Aorta (tissue), 5 donors: Measurements from ENCODE around the gene CROCC2. TPM values are rescaled to one million over a fixed set of nuclear protein-coding genes. Genes with fewer than 3 reads are reported as not detected.

Experiments
- ATAC-seq: fragments of 200-7000 bp; cut with Tn5 transposase; one replicate; pipeline ENCODE4 v1.9.1; 2022; ENCODE audit warnings: moderate library complexity; ENCODE audit not compliant: low FRiP score
- DNase-seq, 2 donors: peaks; one replicate each; pipeline ENCODE4 v3.0.0-alpha.2; 2020
- H3K27ac ChIP-seq, 2 donors: one replicate each; pipeline ENCODE4 v1.5.1; 2013; ENCODE audit warnings: low read length in 2 of 2, mild to moderate bottlenecking in 2 of 2, moderate library complexity in 2 of 2, control low read depth in 1 of 2, inconsistent platforms in 1 of 2, low read depth in 1 of 2
- H3K27me3 ChIP-seq, 2 donors: one replicate each; pipeline ENCODE4 v1.6.1; 2013; ENCODE audit warnings: control low read depth in 1 of 2, low read length in 1 of 2, mild to moderate bottlenecking in 1 of 2, moderate library complexity in 1 of 2; ENCODE audit not compliant: insufficient read depth in 2 of 2, control insufficient read depth in 1 of 2
- H3K36me3 ChIP-seq, 2 donors: one replicate each; pipeline ENCODE4 v1.6.1; 2013; ENCODE audit warnings: control low read depth in 1 of 2, low read length in 1 of 2, mild to moderate bottlenecking in 1 of 2; ENCODE audit not compliant: insufficient read depth in 2 of 2, control insufficient read depth in 1 of 2
- H3K4me1 ChIP-seq, 2 donors: one replicate each; pipeline ENCODE4 v1.6.1; 2013; ENCODE audit warnings: low read length in 2 of 2, control low read depth in 1 of 2, mild to moderate bottlenecking in 1 of 2, moderate library complexity in 1 of 2; ENCODE audit not compliant: insufficient read depth in 2 of 2, control insufficient read depth in 1 of 2
- H3K4me3 ChIP-seq, 2 donors: one replicate each; pipeline ENCODE4 v1.5.1; 2013; ENCODE audit warnings: low read length in 2 of 2, control low read depth in 1 of 2, mild to moderate bottlenecking in 1 of 2
- H3K9me3 ChIP-seq: one replicate; pipeline ENCODE4 v1.6.1; 2013; ENCODE audit warnings: mild to moderate bottlenecking, low read length; ENCODE audit not compliant: control insufficient read depth
- WGBS, 2 donors: extraction: QIAGEN DNeasy Blood & Tissue Kit; methylation state at CpG; one replicate each; pipeline ENCODE4 v1.1.7; 2013; 5-methylcytosine and 5-hydroxymethylcytosine counted together
- intact Hi-C, 2 donors: fragments of 100-400 bp; cut with DNase I; formaldehyde crosslinking; loops; one replicate each; pipeline versions ENCODE4 v1.14.2 to v1.15.0; 2022
- polyA plus RNA-seq, 2 donors: library from polyadenylated mRNA; stranded (reverse); fragments of 200-250 nt; gene quantifications; one replicate each; pipeline ENCODE4 v1.2.3, GENCODE V29; 2013
- total RNA-seq, 2 donors: library from RNA; stranded (reverse); fragmentation: NEBNext Ultra II Directional; extraction: Animal tissue kit (Norgen Biotek cat#: 25700); gene quantifications; one replicate each; pipeline ENCODE4 v1.2.1, GENCODE V29; 2021
- donor health status: healthy with polysubstance abuse.
- donor health status: Bipolar disorder and iron deficiency.
- donor health status: DM: no; HTN: no; CAD: no.
- donor health status: DM: no; HTN: no; CAD: no.
- donor health status: DM: yes; HTN: yes; CAD: no.

Gene CROCC2
- total and polyA plus RNA-seq, 4 donors = 0.13 to 0.45 TPM; not detected in 2

DNA sequence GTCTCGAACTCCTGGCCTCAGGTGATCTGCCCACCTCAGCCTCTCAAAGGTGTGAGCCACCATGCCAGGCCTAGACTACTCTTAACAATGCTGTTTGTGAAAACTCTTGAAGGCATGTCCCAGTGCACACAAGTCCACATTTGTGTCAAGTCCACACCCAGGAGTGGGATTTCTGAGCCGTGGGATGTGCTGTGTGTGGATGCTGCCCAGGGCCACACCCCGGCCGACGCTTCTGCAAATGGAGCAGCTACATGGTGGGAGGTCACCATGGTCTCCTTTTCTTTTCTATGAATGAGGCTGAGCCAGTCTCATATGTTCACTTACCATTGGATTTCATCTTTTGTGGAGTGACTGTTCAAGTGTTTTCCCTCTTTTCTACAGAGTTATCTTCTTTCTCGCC is 108.1 kb downstream of the CROCC2 start:
- DNase-seq (no peak), ATAC-seq (no peak)
- H3K36me3 ChIP-seq = no peaks in the 10 kb centered on the region
- no peaks in the 10 kb centered on the region for H3K9me3 ChIP-seq
- no peaks in the 10 kb centered on the region for H3K4me1 ChIP-seq
- H3K4me3 ChIP-seq = no peak overlapping the region
- no peak overlapping the region for H3K27ac ChIP-seq
- WGBS, 2 donors = 93 to 95% methylated on average over 6 of the region's 6 CpGs
- intact Hi-C loops = no loop called here
- no peaks in the 10 kb centered on the region for H3K27me3 ChIP-seq

GRCh38 chr2:241014764-241015163 is 108.6 kb downstream of the CROCC2 start:
- no peaks in the 10 kb centered on the region for H3K4me1 ChIP-seq
- H3K4me3 ChIP-seq = no peak overlapping the region
- ATAC-seq = no peak
- H3K36me3 ChIP-seq = no peaks in the 10 kb centered on the region
- 89 to 92% methylated on average over 10 of the region's 10 CpGs for WGBS, 2 donors
- intact Hi-C loops = no loop called here
- H3K9me3 ChIP-seq = no peaks in the 10 kb centered on the region
- H3K27me3 ChIP-seq = no peaks in the 10 kb centered on the region
- no peak overlapping the region for H3K27ac ChIP-seq
- no peak for DNase-seq

GRCh38 chr2:241015439-241015838 is 109.3 kb downstream of the CROCC2 start:
- no peaks in the 10 kb centered on the region for H3K9me3 ChIP-seq
- ATAC-seq (no peak), DNase-seq (no peak)
- intact Hi-C loops = no loop called here
- no peak overlapping the region for H3K4me3 ChIP-seq
- no peaks in the 10 kb centered on the region for H3K36me3 ChIP-seq
- no peaks in the 10 kb centered on the region for H3K4me1 ChIP-seq
- H3K27ac ChIP-seq = no peak overlapping the region
- 93 to 94% methylated on average over 13 of the region's 13 CpGs for WGBS, 2 donors
- no peaks in the 10 kb centered on the region for H3K27me3 ChIP-seq

DNA sequence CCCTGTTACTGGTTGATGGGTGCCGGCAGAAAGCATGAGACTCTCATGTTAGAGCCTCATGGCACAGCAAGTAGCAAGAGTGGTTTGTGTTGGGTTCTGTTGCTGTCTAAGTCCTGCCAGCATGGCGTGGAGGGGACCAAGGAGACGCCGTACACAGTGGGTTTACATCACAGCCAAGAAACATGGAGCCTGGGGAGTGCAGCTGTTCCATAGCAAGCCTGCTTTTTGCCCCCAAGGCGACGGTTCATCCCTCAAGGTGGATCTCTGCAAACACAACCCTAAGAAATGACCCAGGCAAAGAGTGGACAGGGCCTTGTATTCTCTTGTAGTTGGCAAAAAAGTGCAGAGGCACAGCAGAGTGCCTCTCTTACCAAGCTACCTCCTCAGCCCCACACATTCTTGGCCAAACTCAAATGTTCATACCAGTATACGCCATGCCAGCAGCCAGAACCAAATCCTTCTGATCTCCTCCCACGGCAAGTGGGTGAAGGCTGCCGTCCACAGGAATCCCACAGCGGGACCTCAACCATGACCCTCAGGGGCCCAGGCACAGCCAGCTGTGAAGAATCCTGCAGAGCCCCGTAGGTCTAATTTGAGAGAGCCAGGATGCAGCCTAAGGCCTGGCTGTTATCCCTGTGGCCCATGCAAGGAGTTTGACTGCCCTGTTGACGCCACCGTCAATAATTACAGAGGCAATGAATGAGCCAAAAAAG is 111.2 kb downstream of the CROCC2 start:
- Histone ChIP-seq H3K36me3 (no peaks in the 10 kb centered on the region), H3K9me3 (no peaks in the 10 kb centered on the region), H3K27me3 (no peaks in the 10 kb centered on the region), H3K27ac (no peak overlapping the region), H3K4me3 (no peak overlapping the region), H3K4me1 (no peaks in the 10 kb centered on the region)
- 91 to 94% methylated on average over 13 of the region's 13 CpGs for WGBS, 2 donors
- DNase-seq = no peak
- intact Hi-C loops = no loop called here
- no peak for ATAC-seq

DNA sequence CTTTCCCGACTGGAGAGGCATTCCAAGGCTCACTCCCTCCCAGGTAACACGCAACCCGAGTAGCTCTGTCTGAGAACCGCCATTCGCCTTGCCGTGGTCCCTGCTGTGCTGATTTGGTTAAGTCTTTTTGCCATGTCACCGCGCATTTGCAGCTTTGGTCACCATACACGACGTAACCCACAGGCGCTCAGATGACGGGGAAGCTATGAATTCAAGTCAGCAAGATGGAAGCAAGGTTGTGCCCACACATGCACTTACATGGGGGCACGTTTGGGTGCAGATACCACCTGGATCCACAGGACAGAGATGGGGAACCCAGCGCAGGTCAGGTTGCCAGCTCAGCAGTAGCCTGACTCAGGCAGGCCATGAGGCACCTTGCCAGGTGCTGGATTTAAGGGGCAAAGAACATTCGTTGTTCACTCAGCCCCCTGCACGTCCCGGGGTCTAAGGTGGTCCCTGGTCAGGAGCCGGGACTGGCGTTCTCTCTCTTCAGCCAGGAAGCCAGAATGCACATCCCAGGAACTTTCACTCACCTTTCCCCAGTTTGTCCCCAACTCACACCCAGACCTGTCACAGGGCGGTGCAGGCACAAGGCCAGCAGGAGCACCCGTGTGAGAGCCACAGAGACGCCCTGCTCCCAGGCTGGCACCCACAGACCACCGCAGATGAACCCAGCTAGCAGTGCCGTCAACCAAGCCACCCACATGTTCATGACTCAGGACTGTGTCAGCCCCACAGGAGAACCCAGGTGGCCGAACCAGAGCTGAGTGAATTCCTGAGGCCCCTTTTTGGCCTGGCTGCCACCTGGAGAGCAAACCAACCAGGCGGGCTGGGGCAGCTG is 112.1 kb downstream of the CROCC2 start:
- Histone ChIP-seq H3K27me3 (no peaks in the 10 kb centered on the region), H3K9me3 (no peaks in the 10 kb centered on the region), H3K27ac (no peak overlapping the region), H3K36me3 (no peaks in the 10 kb centered on the region), H3K4me3 (no peak overlapping the region), H3K4me1 (no peaks in the 10 kb centered on the region)
- intact Hi-C loops = no loop called here
- WGBS, 2 donors = 89 to 91% methylated on average over 26 of the region's 26 CpGs
- ATAC-seq (no peak), DNase-seq (no peak)

GRCh38 chr2:241019441-241020139 is 113.5 kb downstream of the CROCC2 start:
- 94 to 96% methylated on average over 20 of the region's 20 CpGs for WGBS, 2 donors
- no peaks in the 10 kb centered on the region for H3K4me1 ChIP-seq
- H3K4me3 ChIP-seq = no peak overlapping the region
- H3K27me3 ChIP-seq = no peaks in the 10 kb centered on the region
- intact Hi-C loops = no loop called here
- H3K36me3 ChIP-seq = no peaks in the 10 kb centered on the region
- DNase-seq (no peak), ATAC-seq (no peak)
- no peaks in the 10 kb centered on the region for H3K9me3 ChIP-seq
- no peak overlapping the region for H3K27ac ChIP-seq

DNA sequence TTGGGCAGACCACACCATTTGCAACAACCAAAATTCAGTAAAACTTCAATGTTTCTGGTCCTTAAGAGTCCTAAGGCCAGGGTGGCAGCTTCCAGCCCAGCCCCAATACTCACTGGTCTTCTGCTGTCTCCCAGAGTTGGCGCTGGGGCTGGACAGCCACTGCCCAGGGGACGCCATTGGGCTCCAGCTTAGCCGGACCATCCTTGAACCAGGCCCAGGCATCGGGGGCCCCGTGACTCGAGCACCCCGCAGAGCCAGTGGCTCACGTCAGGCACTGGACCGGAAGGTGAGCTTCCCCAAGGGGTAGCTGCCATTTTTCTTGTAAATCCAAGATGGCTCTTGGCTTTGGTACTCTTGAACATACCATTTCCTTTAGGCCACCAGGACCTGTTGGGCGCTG is 114.1 kb downstream of the CROCC2 start:
- Histone ChIP-seq H3K9me3 (no peaks in the 10 kb centered on the region), H3K36me3 (no peaks in the 10 kb centered on the region), H3K4me3 (no peak overlapping the region), H3K4me1 (no peaks in the 10 kb centered on the region), H3K27me3 (no peaks in the 10 kb centered on the region), H3K27ac (no peak overlapping the region)
- intact Hi-C loops = no loop called here
- DNase-seq = no peak
- 96 to 97% methylated on average over 10 of the region's 10 CpGs for WGBS, 2 donors
- ATAC-seq = no peak

DNA sequence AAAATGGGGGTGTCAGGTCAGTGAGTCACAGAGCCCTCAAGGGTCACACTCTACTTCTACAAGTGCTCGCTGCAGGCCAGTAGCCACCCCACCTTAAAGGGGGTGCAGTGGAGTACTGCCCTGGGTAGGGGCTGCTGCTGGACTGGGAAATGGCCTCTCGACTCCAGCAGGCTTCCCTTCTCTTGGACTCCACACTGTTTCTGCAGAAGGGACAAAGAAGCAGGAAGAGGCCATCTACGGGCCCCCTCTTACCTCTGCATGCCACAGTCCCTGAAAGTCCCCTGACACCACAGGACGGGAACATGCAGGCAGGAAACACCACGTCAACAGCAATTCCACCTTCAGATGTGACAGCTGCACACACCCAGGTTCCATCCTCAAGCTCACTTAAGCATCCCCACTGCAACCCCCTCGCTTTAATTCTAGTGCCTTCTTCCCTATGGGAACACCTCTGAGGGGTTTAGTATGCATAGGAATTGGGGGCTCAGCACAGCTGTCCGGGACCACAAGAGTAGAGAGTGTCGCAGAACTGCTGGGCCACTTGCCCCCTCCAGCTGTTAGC is 114.6 kb downstream of the CROCC2 start:
- Histone ChIP-seq H3K27me3 (no peaks in the 10 kb centered on the region), H3K4me3 (no peak overlapping the region), H3K4me1 (no peaks in the 10 kb centered on the region), H3K36me3 (no peaks in the 10 kb centered on the region), H3K27ac (no peak overlapping the region), H3K9me3 (no peaks in the 10 kb centered on the region)
- ATAC-seq = no peak
- DNase-seq = no peak
- intact Hi-C loops = no loop called here
- whole genome bisulfite sequencing, 2 donors = 86 to 93% methylated on average over 8 of the region's 8 CpGs
